HL-60 (cell line): ENCODE results near the gene UNKL.

ENCODE experiments used
- DNase-seq, 2 experiments: peaks; one replicate each; pipeline ENCODE4 v3.0.0-alpha.2; 2010 to 2020; ENCODE audit warnings: low read depth in 1 of 2, low spot score in 1 of 2
- H3K27ac ChIP-seq: fragments of 250-450 bp; sonication (Bioruptor Pico); replicated peaks from 2 replicates; pipeline ENCODE4 v1.5.1; 2020; ENCODE audit warnings: mild to moderate bottlenecking, moderate library complexity
- H3K27me3 ChIP-seq: fragments of 250-450 bp; sonication (Bioruptor Pico); 2 replicates; pipeline ENCODE4 v1.5.1; 2021; ENCODE audit warnings: mild to moderate bottlenecking, moderate library complexity; ENCODE audit not compliant: insufficient read depth, poor library complexity, severe bottlenecking
- H3K4me3 ChIP-seq: replicated peaks from 2 replicates; pipeline ENCODE4 v1.5.1; 2011; ENCODE audit warnings: mild to moderate bottlenecking, control low read depth, low read length; ENCODE audit not compliant: insufficient read depth
- GABPA ChIP-seq: IDR thresholded peaks from 2 replicates; pipeline ENCODE4 v1.6.1; 2012; ENCODE audit warnings: low read depth
- POLR2AphosphoS5 ChIP-seq: IDR thresholded peaks from 2 replicates; pipeline ENCODE4 v1.6.1; 2012; ENCODE audit warnings: low read depth
- SPI1 ChIP-seq: IDR thresholded peaks from 2 replicates; pipeline ENCODE4 v1.6.1; 2012; ENCODE audit warnings: low read depth, mild to moderate bottlenecking, borderline replicate concordance
- TF ChIP-seq, protein P1 (sequence below): IDR thresholded peaks from one replicate; pipeline ENCODE4 v1.5.1; 2011; ENCODE audit warnings: low read length, control low read depth, inconsistent platforms; ENCODE audit not compliant: insufficient read depth
- TF ChIP-seq, protein P2 (sequence below): IDR thresholded peaks from 2 replicates; pipeline ENCODE4 v1.6.1; 2012; ENCODE audit warnings: low read depth; ENCODE audit not compliant: insufficient replicate concordance

Gene UNKL

DNA sequence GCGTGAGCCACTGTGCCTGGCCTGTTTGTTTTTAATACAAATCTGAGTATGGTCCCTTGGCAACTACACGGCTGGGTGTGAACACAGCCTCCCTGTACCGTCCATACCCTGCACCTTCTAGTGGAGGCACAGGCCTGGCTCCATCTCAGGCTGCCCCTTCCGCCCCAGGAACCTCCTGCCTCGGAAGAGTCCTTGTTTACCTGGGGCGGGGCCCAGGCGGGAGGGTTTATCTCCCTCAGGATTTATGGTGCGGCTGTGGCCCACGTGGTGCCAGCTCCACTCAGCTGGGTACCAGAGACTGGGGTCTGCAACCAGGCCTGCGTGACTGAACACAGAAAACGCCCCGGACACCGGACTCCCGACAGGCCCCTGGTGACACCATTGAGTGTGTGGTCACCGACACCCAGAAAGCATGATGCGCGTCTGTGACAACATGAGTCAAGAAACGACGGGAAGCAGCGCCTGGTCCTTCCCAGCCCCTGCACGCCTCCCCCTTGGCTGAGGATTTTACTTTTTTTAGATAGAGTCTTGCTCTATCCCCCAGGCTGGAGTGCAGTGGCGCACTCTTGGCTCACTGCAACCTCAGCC is 19.0 kb downstream of the UNKL start:
- Histone ChIP-seq H3K4me3 (no peak overlapping the region), H3K27me3 (no peaks in the 10 kb centered on the region), H3K27ac (no peak overlapping the region)
- DNase-seq: no peak
- TF ChIP-seq POLR2AphosphoS5 (no peak), GABPA (no peak), SPI1 (no peak)
- TF ChIP-seq, protein P1, sequence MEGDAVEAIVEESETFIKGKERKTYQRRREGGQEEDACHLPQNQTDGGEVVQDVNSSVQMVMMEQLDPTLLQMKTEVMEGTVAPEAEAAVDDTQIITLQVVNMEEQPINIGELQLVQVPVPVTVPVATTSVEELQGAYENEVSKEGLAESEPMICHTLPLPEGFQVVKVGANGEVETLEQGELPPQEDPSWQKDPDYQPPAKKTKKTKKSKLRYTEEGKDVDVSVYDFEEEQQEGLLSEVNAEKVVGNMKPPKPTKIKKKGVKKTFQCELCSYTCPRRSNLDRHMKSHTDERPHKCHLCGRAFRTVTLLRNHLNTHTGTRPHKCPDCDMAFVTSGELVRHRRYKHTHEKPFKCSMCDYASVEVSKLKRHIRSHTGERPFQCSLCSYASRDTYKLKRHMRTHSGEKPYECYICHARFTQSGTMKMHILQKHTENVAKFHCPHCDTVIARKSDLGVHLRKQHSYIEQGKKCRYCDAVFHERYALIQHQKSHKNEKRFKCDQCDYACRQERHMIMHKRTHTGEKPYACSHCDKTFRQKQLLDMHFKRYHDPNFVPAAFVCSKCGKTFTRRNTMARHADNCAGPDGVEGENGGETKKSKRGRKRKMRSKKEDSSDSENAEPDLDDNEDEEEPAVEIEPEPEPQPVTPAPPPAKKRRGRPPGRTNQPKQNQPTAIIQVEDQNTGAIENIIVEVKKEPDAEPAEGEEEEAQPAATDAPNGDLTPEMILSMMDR: no peak
- TF ChIP-seq, protein P2, sequence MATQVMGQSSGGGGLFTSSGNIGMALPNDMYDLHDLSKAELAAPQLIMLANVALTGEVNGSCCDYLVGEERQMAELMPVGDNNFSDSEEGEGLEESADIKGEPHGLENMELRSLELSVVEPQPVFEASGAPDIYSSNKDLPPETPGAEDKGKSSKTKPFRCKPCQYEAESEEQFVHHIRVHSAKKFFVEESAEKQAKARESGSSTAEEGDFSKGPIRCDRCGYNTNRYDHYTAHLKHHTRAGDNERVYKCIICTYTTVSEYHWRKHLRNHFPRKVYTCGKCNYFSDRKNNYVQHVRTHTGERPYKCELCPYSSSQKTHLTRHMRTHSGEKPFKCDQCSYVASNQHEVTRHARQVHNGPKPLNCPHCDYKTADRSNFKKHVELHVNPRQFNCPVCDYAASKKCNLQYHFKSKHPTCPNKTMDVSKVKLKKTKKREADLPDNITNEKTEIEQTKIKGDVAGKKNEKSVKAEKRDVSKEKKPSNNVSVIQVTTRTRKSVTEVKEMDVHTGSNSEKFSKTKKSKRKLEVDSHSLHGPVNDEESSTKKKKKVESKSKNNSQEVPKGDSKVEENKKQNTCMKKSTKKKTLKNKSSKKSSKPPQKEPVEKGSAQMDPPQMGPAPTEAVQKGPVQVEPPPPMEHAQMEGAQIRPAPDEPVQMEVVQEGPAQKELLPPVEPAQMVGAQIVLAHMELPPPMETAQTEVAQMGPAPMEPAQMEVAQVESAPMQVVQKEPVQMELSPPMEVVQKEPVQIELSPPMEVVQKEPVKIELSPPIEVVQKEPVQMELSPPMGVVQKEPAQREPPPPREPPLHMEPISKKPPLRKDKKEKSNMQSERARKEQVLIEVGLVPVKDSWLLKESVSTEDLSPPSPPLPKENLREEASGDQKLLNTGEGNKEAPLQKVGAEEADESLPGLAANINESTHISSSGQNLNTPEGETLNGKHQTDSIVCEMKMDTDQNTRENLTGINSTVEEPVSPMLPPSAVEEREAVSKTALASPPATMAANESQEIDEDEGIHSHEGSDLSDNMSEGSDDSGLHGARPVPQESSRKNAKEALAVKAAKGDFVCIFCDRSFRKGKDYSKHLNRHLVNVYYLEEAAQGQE: no peak

DNA sequence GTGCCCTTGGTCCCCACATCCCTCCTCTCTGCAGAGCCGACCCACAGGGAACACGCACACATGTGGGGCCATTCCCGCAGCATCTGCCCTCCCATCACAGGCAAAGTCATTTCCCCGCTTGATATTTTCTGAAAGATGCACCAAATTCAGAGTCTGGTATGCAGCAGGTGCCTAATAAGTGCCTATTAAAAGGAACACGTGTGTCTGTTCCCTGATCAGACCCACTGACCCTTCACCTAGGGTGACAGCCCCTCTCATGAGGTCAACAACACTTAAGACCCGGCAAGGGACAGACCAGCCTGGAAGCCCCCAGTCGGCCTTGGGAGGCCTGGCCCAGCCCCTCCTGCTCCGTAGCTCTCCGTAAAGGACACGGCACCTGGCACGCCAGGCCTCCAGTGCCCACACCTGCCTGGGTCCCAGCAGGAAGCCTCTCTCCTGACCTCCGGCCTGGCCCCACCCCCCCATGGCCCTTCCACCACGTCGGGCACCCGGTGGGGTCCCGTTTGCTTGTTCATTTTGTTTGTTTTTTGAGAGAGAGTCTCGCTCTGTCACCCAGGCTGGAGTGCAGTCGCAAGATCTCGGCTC is 20.0 kb downstream of the UNKL start:
- no peak for TF ChIP-seq SPI1
- TF ChIP-seq GABPA: no peak
- TF ChIP-seq, protein P2: no peak
- no peak for TF ChIP-seq POLR2AphosphoS5
- H3K4me3 ChIP-seq: no peak overlapping the region
- DNase-seq: no peak
- H3K27me3 ChIP-seq: no peaks in the 10 kb centered on the region
- H3K27ac ChIP-seq: no peak overlapping the region

DNA sequence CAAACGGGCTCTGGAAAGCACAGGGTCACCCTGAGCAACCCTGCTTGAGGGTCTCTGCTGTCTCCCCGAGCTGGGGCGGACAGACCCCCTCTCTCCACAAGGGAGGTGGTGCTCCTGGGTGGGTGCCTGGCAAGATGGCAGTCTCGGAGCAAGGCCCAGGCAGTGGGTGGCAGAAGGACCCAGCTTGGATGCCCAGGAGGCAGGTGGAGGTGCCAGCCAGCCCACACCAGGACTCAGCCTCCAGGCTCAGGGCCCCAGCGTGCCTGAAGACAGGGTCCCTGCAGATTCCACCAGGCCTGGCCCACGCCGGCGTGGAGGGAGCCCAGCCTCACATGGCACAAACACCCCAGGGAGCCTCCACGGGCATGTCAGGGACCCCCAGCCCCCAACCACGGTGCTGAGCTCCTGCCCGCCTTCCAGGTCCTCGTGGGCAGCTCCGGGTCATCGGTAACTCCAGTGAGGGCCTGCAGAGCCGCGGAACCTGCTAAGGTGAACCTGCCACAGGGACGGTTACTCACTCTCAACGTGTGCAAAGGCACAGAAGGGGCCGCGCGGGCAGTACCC is 20.8 kb downstream of the UNKL start:
- DNase-seq: no peak
- H3K4me3 ChIP-seq: no peak overlapping the region
- H3K27ac ChIP-seq: no peak overlapping the region
- H3K27me3 ChIP-seq: no peaks in the 10 kb centered on the region
- no peak for TF ChIP-seq SPI1
- TF ChIP-seq, protein P2: no peak
- TF ChIP-seq POLR2AphosphoS5: no peak

DNA sequence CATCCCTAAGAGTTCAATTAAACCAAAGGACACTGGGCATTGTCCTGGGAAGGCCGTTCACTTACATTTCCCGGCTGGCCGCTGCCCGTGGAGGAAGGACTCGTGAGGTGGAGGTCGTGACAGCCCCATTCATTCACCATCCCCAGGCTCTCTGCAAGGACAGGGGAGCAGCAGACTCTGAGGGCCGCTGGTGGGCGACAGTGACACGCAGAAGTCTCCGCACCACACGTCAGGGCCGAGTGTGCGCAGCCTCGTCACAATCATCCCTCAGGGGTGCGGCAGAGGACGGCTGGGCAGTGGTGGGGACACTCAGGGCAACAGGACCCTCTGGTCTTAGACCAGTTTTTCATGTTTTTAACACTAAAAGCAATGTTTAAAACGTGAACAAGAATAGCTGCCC is 21.7 kb downstream of the UNKL start:
- H3K27ac ChIP-seq: no peak overlapping the region
- TF ChIP-seq, protein P1: no peak
- TF ChIP-seq, protein P2: no peak
- TF ChIP-seq GABPA: no peak
- TF ChIP-seq POLR2AphosphoS5: no peak
- no peak for TF ChIP-seq SPI1
- H3K4me3 ChIP-seq: no peak overlapping the region
- no peaks in the 10 kb centered on the region for H3K27me3 ChIP-seq
- no peak for DNase-seq
